ENCODE results near the gene PRKAG2. TPM values are rescaled to one million over a fixed set of nuclear protein-coding genes. Genes with fewer than 3 reads are reported as not detected.

PRKAG2 gene
- total RNA-seq, 1 donor from 2014 or later, result 21.1 TPM

DNA sequence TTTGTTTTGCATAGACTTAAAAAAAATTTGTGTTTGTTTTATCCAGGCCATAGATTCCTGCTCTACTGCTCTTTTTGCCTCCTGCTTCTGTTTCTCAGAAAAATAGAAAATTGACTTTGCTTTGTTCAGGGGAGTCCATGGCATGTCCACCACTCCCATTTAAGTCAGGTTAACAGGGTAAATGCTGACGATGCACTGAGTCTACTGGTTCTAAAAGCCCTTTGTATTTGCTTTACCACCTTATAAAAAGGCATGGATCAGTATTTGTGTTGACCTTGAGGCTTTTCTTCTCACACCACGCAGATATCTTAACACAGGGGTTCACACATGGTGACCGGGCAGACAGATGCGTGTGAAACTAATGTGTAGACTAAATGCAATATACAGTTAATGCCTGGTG is 217.7 kb downstream of the PRKAG2 start:
- Histone ChIP-seq H3K36me3 (ENCODE audit: control insufficient read depth, insufficient read depth, low read length) (no peaks in the 10 kb centered on the region), H3K4me3 (ENCODE audit: low read depth, low read length) (no peak overlapping the region), H3K27me3 (ENCODE audit: control insufficient read depth, insufficient read depth, low read length) (no peaks in the 10 kb centered on the region)
- TF ChIP-seq, protein P1, sequence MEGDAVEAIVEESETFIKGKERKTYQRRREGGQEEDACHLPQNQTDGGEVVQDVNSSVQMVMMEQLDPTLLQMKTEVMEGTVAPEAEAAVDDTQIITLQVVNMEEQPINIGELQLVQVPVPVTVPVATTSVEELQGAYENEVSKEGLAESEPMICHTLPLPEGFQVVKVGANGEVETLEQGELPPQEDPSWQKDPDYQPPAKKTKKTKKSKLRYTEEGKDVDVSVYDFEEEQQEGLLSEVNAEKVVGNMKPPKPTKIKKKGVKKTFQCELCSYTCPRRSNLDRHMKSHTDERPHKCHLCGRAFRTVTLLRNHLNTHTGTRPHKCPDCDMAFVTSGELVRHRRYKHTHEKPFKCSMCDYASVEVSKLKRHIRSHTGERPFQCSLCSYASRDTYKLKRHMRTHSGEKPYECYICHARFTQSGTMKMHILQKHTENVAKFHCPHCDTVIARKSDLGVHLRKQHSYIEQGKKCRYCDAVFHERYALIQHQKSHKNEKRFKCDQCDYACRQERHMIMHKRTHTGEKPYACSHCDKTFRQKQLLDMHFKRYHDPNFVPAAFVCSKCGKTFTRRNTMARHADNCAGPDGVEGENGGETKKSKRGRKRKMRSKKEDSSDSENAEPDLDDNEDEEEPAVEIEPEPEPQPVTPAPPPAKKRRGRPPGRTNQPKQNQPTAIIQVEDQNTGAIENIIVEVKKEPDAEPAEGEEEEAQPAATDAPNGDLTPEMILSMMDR (IDR thresholded peaks at IDR 0.05; ENCODE audit: insufficient read depth, low read length, poor library complexity, severe bottlenecking), result no peak
- no peak for DNase-seq (ENCODE audit: low read depth)

DNA sequence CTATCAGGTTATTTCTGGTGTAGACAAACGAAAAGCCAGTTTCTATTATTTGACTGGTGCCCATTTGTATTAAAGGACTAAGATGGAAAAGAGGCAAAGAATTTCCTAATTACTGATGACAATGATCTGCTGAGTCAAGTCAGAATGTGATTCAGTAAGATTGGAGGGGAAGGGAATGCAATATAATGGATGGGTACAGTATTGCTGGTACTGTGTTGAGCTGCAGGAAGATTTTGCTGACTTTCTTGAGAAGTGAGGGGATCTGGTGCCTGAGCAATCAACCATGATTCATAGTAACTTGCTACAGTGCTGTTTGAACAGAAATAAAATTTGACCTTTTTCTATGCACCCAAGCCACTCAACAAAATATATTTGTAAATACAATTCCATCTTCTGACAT is 218.1 kb downstream of the PRKAG2 start:
- TF ChIP-seq, protein P1 (IDR thresholded peaks at IDR 0.05; ENCODE audit: insufficient read depth, low read length, poor library complexity, severe bottlenecking), result no peak
- no peak overlapping the region for H3K4me3 ChIP-seq (ENCODE audit: low read depth, low read length)
- DNase-seq (ENCODE audit: low read depth), result no peak
- no peaks in the 10 kb centered on the region for H3K27me3 ChIP-seq (ENCODE audit: control insufficient read depth, insufficient read depth, low read length)
- H3K36me3 ChIP-seq (ENCODE audit: control insufficient read depth, insufficient read depth, low read length), result no peaks in the 10 kb centered on the region

DNA sequence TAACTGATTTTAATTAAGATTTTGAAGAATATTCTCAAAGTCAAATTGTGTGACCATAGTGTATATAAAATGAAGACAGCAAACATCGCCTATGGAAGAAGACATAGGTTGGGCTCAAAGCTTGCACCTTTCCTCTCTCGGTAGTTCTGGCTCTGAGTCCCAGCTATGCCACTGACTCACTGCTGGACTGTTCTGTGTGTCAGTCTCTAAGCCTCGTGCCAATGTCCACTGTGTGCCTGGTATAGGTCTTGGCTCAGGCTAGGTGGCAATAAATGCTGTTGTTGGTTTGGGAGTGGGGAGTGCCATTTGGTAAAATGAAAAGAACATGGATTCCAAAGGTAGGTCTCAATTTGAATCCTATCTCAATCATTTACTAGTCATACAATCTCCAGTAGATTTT is 219.7 kb downstream of the PRKAG2 start:
- TF ChIP-seq, protein P1 (IDR thresholded peaks at IDR 0.05; ENCODE audit: insufficient read depth, low read length, poor library complexity, severe bottlenecking), result no peak
- H3K4me3 ChIP-seq (ENCODE audit: low read depth, low read length), result no peak overlapping the region
- no peak for DNase-seq (ENCODE audit: low read depth)
- H3K36me3 ChIP-seq (ENCODE audit: control insufficient read depth, insufficient read depth, low read length), result no peaks in the 10 kb centered on the region
- H3K27me3 ChIP-seq (ENCODE audit: control insufficient read depth, insufficient read depth, low read length), result no peaks in the 10 kb centered on the region

DNA sequence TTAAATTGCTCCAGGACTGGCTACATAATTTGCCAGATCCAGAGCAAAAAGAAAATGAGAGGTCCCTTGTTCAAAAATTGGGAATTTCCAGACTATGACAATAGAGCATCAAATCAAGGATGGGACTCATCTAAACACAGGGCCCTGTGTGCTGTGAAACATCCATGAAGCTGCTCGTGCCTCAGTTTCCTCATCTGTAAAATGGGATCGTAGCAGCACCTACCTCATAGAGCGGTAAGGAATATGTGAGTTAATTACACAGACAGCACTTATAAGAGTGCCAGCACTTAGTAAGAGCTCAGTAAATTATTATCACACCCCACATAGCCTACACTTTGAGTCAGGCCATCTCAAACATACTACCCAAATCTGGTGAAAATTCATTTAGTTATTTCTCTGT is 221.4 kb downstream of the PRKAG2 start:
- Histone ChIP-seq H3K36me3 (ENCODE audit: control insufficient read depth, insufficient read depth, low read length) (no peaks in the 10 kb centered on the region), H3K4me3 (ENCODE audit: low read depth, low read length) (no peak overlapping the region), H3K27me3 (ENCODE audit: control insufficient read depth, insufficient read depth, low read length) (no peaks in the 10 kb centered on the region)
- no peak for DNase-seq (ENCODE audit: low read depth)
- TF ChIP-seq, protein P1 (IDR thresholded peaks at IDR 0.05; ENCODE audit: insufficient read depth, low read length, poor library complexity, severe bottlenecking), result no peak

DNA sequence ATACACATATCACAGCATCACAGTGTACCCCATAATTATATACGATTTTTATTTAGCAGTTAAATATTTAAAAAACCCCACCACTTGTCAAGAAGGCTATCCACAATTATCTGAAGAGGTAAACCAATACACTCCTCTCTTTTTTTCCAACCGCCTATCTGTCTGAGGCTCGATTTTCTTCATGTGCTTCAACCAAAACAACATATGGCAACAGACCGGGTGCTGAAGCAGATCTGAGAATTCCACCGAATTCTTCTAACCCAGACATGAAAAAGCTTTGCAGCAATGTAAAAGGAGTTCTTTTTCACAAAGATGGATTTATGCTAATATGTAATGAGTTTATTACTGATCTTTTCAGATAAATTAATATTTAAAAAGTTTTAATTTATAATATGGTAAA is 224.8 kb downstream of the PRKAG2 start:
- Histone ChIP-seq H3K36me3 (ENCODE audit: control insufficient read depth, insufficient read depth, low read length) (no peaks in the 10 kb centered on the region), H3K4me3 (ENCODE audit: low read depth, low read length) (no peak overlapping the region), H3K27me3 (ENCODE audit: control insufficient read depth, insufficient read depth, low read length) (no peaks in the 10 kb centered on the region)
- TF ChIP-seq, protein P1 (IDR thresholded peaks at IDR 0.05; ENCODE audit: insufficient read depth, low read length, poor library complexity, severe bottlenecking), result no peak
- no peak for DNase-seq (ENCODE audit: low read depth)

DNA sequence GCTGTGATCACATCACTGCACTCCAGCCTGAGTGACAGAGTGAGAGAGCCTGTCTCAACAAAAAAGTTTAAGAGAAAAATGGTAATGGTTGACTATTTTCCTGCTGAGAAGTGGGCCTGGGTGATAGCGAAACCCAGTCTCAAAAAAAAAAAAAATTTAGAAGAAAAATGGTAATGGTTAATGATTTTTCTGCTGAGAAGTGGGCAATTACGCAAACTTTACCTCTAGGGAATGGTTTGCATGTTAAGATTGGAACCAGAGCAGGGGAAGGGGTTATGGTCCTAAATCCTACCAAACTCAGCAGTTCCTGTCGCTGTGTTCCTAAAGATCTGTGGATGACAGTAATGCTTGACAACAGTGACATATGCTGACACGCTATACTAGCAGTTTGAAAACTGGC is 226.8 kb downstream of the PRKAG2 start:
- H3K36me3 ChIP-seq (ENCODE audit: control insufficient read depth, insufficient read depth, low read length), result no peaks in the 10 kb centered on the region
- no peak for DNase-seq (ENCODE audit: low read depth)
- H3K4me3 ChIP-seq (ENCODE audit: low read depth, low read length), result no peak overlapping the region
- TF ChIP-seq, protein P1 (IDR thresholded peaks at IDR 0.05; ENCODE audit: insufficient read depth, low read length, poor library complexity, severe bottlenecking), result no peak
- no peaks in the 10 kb centered on the region for H3K27me3 ChIP-seq (ENCODE audit: control insufficient read depth, insufficient read depth, low read length)
